CD4-positive, alpha-beta T cell (primary cell): ENCODE measurements around the gene DROSHA. TPM values are rescaled to one million over a fixed set of nuclear protein-coding genes. Genes with fewer than 3 reads are reported as not detected.
"Not testable (repeated sequence)": the region's sequence is repeated elsewhere in the genome, so short reads cannot be mapped to it uniquely, and the experiment has no call there.

Source experiments
- ATAC-seq: fragments of 200-7000 bp; cut with Tn5 transposase; one replicate; pipeline ENCODE4 v1.10.0; 2022; ENCODE audit warnings: mild to moderate bottlenecking; ENCODE audit not compliant: poor library complexity
- CTCF ChIA-PET: fragments of 350-600 bp; sonication (Branson Sonifier 250); formaldehyde crosslinking; loops from one replicate; lab custom pipeline; 2021; ENCODE audit warnings: antibody characterized with exemption, inconsistent platforms; lab: Charles Lee
- POLR2A ChIA-PET: fragments of 350-600 bp; sonication (Branson Sonifier 250); formaldehyde crosslinking; loops from one replicate; lab custom pipeline; 2021; ENCODE audit warnings: antibody characterized with exemption, inconsistent platforms; lab: Charles Lee
- DNase-seq, 14 experiments: peaks; one replicate each; pipeline ENCODE4 v3.0.0-alpha.2; 2013 to 2020; ENCODE audit warnings: mixed read lengths in 2 of 14
- H3K27ac ChIP-seq, 2 donors: one replicate each; pipeline versions ENCODE4 v1.5.1 to v1.7.0; 2013; ENCODE audit warnings: low read length in 2 of 2, low read depth in 1 of 2, mild to moderate bottlenecking in 1 of 2
- H3K27me3 ChIP-seq, 2 experiments: 1 replicate in 1 of 2; 2 replicates in 1 of 2; pipeline versions ENCODE4 v1.6.1 to v1.7.0; 2013; ENCODE audit warnings: low read length in 2 of 2, control low read depth in 1 of 2, mild to moderate bottlenecking in 1 of 2, moderate library complexity in 1 of 2; ENCODE audit not compliant: insufficient read depth in 2 of 2, control insufficient read depth in 1 of 2
- H3K36me3 ChIP-seq: one replicate; pipeline ENCODE4 v1.6.1; 2013; ENCODE audit warnings: low read length, control low read depth; ENCODE audit not compliant: insufficient read depth
- H3K4me1 ChIP-seq: one replicate; pipeline ENCODE4 v1.6.1; 2013; ENCODE audit warnings: low read length, control low read depth; ENCODE audit not compliant: insufficient read depth
- H3K4me3 ChIP-seq: one replicate; pipeline ENCODE4 v1.5.1; 2013; ENCODE audit warnings: mild to moderate bottlenecking, low read length, moderate library complexity
- H3K9me3 ChIP-seq, 2 experiments: 1 replicate in 1 of 2; 2 replicates in 1 of 2; pipeline versions ENCODE4 v1.6.1 to v1.7.0; 2013; ENCODE audit warnings: low read length in 2 of 2, mild to moderate bottlenecking in 2 of 2, control low read depth in 1 of 2, moderate library complexity in 1 of 2; ENCODE audit not compliant: control insufficient read depth in 1 of 2, insufficient read depth in 1 of 2
- H3K27ac Mint-ChIP-seq: one replicate; pipeline ENCODE4 v1.8.0; 2020; ENCODE audit warnings: mixed read lengths
- H3K27me3 Mint-ChIP-seq: one replicate; pipeline ENCODE4 v1.8.0; 2021; ENCODE audit warnings: mixed read lengths
- H3K36me3 Mint-ChIP-seq: one replicate; pipeline ENCODE4 v1.8.0; 2021; ENCODE audit warnings: low read depth, mixed read lengths
- H3K4me1 Mint-ChIP-seq: one replicate; pipeline ENCODE4 v1.8.0; 2021; ENCODE audit warnings: low read depth, mixed read lengths
- H3K4me3 Mint-ChIP-seq: one replicate; pipeline ENCODE4 v1.8.0; 2020; ENCODE audit warnings: mild to moderate bottlenecking, mixed read lengths
- H3K9me3 Mint-ChIP-seq: one replicate; pipeline ENCODE4 v1.8.0; 2020; ENCODE audit warnings: mixed read lengths
- intact Hi-C, 2 experiments: fragments of 100-400 bp; cut with DNase I in 1 of 2; cut with micrococcal nuclease in 1 of 2; formaldehyde crosslinking; loops; one replicate each; pipeline versions ENCODE4 v1.15.1 to v1.9.0; 2023 to 2025; cut with DNase I, micrococcal nuclease
- total RNA-seq, 174 experiments: library from RNA in 2 of 174; stranded (reverse) in 2 of 174; gene quantifications; one replicate each; pipeline ENCODE4 v1.2.3 and lab custom pipeline; 2021 to 2026
- TF ChIP-seq, protein P1 (sequence below): fragments of 200-600 bp; IDR thresholded peaks from one replicate; pipeline ENCODE4 v1.8.0; 2022; ENCODE audit warnings: antibody characterized with exemption, mild to moderate bottlenecking

The DROSHA gene
- total RNA-seq, 2 experiments from 2014 or later: 28.8 to 38.1 TPM

- TF ChIP-seq, protein P1, sequence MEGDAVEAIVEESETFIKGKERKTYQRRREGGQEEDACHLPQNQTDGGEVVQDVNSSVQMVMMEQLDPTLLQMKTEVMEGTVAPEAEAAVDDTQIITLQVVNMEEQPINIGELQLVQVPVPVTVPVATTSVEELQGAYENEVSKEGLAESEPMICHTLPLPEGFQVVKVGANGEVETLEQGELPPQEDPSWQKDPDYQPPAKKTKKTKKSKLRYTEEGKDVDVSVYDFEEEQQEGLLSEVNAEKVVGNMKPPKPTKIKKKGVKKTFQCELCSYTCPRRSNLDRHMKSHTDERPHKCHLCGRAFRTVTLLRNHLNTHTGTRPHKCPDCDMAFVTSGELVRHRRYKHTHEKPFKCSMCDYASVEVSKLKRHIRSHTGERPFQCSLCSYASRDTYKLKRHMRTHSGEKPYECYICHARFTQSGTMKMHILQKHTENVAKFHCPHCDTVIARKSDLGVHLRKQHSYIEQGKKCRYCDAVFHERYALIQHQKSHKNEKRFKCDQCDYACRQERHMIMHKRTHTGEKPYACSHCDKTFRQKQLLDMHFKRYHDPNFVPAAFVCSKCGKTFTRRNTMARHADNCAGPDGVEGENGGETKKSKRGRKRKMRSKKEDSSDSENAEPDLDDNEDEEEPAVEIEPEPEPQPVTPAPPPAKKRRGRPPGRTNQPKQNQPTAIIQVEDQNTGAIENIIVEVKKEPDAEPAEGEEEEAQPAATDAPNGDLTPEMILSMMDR: no peak
- ChIA-PET CTCF (no interaction called here), POLR2A (no interaction called here)
- ATAC-seq (no peak), DNase-seq (no peak)
- H3K27ac Mint-ChIP-seq: no peak overlapping the region
- H3K27me3 Mint-ChIP-seq: no peaks in the 10 kb centered on the region
- H3K4me1 Mint-ChIP-seq: no peaks in the 10 kb centered on the region
- peaks cover 18% of the 10 kb centered on the region for H3K36me3 Mint-ChIP-seq
- H3K4me3 ChIP-seq: no peak overlapping the region
- intact Hi-C loops: no loop called here
- no peaks in the 10 kb centered on the region for H3K9me3 ChIP-seq
- no peak overlapping the region for H3K27ac ChIP-seq
- H3K4me3 Mint-ChIP-seq: no peak overlapping the region
- H3K27me3 ChIP-seq: no peaks in the 10 kb centered on the region
- no peaks in the 10 kb centered on the region for H3K4me1 ChIP-seq
- peaks cover 11% of the 10 kb centered on the region for H3K36me3 ChIP-seq
- H3K9me3 Mint-ChIP-seq: no peaks in the 10 kb centered on the region
Observed at GRCh38 chr5:31396611-31397295, 135.1 kb downstream of the DROSHA start.

- ATAC-seq, H3K4me1 ChIP-seq, H3K27me3 Mint-ChIP-seq, DNase-seq, H3K36me3 ChIP-seq, H3K27ac ChIP-seq, H3K36me3 Mint-ChIP-seq, POLR2A ChIA-PET, H3K4me1 Mint-ChIP-seq, intact Hi-C loops, H3K4me3 ChIP-seq, H3K9me3 ChIP-seq, H3K4me3 Mint-ChIP-seq, H3K9me3 Mint-ChIP-seq, CTCF ChIA-PET, H3K27ac Mint-ChIP-seq, H3K27me3 ChIP-seq: not testable (repeated sequence)
Observed at GRCh38 chr5:31395450-31396045, 136.3 kb downstream of the DROSHA start.

DNA sequence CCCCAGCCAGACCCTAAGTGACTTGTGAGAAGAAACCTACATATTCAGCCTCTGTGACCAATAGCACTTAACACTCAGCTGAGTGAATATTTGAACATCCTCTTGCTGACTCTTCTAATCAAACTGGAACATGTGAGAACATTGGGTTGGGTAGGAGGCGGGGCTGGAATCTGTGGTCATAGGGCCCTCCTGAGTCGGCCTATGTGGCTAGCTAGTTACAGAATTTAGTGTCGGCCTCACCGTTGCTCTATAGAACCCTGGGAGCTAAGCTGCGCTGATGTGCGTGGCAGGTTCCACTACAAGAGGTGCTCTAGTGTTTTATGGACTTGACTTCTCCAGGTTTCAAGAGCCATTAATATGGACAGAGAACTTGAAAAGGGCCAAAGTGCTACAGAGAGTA, 138.8 kb downstream of the DROSHA start:
- ATAC-seq (no peak), DNase-seq (no peak)
- H3K4me1 ChIP-seq: no peaks in the 10 kb centered on the region
- H3K9me3 ChIP-seq: peaks cover 0 to 11% of the 10 kb centered on the region in 2 experiments
- Mint-ChIP-seq H3K9me3 (peaks cover 3% of the 10 kb centered on the region), H3K4me1 (no peaks in the 10 kb centered on the region), H3K4me3 (no peak overlapping the region), H3K36me3 (no peaks in the 10 kb centered on the region), H3K27me3 (no peaks in the 10 kb centered on the region), H3K27ac (no peak overlapping the region)
- POLR2A ChIA-PET: no interaction called here
- intact Hi-C loops: no loop called here
- TF ChIP-seq, protein P1: no peak
- H3K27ac ChIP-seq: no peak overlapping the region
- H3K36me3 ChIP-seq: no peaks in the 10 kb centered on the region
- H3K27me3 ChIP-seq: no peaks in the 10 kb centered on the region
- CTCF ChIA-PET: no interaction called here
- H3K4me3 ChIP-seq: no peak overlapping the region
